ENCODE measurements around the gene GMDS. TPM values are rescaled to one million over a fixed set of nuclear protein-coding genes. Genes with fewer than 3 reads are reported as not detected.

GMDS gene
- total RNA-seq, 1 donor from 2014 or later, result 18.1 TPM

- DNase-seq (ENCODE audit: low read depth, low spot score), result no peak
Measured at GRCh38 chr6:1619098-1619672, 626.2 kb downstream of the GMDS start.

GRCh38 chr6:1618311-1619097 lies 626.9 kb downstream of the GMDS start:
- no peak for DNase-seq (ENCODE audit: low read depth, low spot score)

GRCh38 chr6:1617466-1618310 lies 627.7 kb downstream of the GMDS start:
- DNase-seq (ENCODE audit: low read depth, low spot score), result no peak

DNA sequence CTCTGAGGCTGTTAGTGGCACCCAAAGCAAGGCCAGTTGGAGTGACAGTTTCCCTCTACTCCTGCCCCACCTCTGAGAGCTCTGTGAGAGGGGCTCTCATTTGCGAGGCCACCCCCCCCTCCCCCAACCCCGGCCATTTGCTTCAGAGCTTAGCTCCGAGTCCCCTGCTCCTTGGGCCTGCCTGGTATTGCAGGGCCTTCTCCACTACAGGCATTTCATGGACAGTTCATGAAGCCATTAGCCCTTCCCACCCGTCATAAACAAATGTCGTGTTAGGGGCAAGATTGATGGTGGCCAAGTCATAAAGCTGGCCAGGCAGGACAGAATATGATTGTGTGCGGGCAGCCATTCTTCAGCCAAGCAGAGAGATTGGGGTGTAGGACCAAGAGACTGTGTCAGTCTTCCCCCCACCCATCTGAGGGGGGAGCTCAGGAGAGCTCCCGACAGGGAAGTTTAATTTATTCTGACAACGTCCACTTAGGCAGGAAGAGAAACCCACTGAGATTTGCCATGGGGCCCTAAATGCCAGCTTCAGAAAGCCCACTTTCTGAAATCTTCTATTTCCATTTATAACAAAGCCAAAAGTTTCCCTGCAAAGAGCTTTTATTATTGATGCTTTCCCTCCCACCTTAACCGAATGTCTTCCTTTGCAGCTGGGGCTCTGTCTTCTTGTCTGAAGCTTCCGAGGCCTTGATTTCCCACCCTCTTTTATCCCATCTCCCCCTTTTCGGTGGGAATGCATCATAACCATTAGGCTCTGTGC lies 628.5 kb downstream of the GMDS start:
- no peak for DNase-seq (ENCODE audit: low read depth, low spot score)

DNA sequence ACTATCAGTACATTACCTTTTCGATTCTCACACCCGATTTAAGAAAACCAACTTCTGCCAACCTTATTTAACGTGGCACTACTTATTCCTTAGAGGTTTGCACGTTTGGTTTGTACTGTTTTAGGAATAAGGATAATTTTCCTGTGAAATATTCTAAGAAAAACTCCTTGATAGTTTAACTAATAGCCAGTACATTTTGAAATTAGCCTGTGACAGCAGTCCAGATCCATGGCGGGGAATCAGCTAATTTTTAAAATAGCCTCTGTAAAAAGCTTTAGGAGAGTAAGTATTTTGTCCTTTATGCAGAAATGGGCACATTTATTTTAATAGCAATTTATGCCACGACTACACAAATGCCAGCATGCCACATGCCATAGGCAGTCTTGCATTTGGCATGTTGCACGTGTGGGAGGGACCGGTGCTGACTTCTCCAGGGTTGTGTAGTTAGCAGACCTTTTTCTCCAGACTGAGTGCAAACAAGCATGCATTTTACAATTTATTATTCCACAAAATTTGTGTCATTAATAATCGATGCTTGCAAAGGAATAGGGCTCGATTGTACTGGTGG lies 629.5 kb downstream of the GMDS start:
- DNase-seq (ENCODE audit: low read depth, low spot score), result no peak

GRCh38 chr6:1615151-1615852 lies 630.1 kb downstream of the GMDS start:
- DNase-seq (ENCODE audit: low read depth, low spot score), result no peak

GRCh38 chr6:1614448-1615150 lies 630.8 kb downstream of the GMDS start:
- no peak for DNase-seq (ENCODE audit: low read depth, low spot score)

GRCh38 chr6:1613688-1614447 lies 631.5 kb downstream of the GMDS start:
- no peak for DNase-seq (ENCODE audit: low read depth, low spot score)

GRCh38 chr6:1613346-1613687 lies 632.1 kb downstream of the GMDS start:
- DNase-seq (ENCODE audit: low read depth, low spot score), result no peak

DNA sequence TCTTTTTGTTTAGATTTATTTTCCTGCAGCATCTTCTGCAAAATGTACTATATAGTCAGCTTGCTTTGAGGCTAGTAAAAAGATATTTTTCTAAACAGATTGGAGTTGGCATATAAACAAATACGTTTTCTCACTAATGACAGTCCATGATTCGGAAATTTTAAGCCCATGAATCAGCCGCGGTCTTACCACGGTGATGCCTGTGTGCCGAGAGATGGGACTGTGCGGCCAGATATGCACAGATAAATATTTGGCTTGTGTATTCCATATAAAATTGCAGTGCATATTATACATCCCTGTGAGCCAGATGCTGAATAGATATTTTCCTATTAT lies 632.5 kb downstream of the GMDS start:
- DNase-seq (ENCODE audit: low read depth, low spot score), result no peak

GRCh38 chr6:1612299-1612973 lies 633.0 kb downstream of the GMDS start:
- DNase-seq (ENCODE audit: low read depth, low spot score), result no peak

DNA sequence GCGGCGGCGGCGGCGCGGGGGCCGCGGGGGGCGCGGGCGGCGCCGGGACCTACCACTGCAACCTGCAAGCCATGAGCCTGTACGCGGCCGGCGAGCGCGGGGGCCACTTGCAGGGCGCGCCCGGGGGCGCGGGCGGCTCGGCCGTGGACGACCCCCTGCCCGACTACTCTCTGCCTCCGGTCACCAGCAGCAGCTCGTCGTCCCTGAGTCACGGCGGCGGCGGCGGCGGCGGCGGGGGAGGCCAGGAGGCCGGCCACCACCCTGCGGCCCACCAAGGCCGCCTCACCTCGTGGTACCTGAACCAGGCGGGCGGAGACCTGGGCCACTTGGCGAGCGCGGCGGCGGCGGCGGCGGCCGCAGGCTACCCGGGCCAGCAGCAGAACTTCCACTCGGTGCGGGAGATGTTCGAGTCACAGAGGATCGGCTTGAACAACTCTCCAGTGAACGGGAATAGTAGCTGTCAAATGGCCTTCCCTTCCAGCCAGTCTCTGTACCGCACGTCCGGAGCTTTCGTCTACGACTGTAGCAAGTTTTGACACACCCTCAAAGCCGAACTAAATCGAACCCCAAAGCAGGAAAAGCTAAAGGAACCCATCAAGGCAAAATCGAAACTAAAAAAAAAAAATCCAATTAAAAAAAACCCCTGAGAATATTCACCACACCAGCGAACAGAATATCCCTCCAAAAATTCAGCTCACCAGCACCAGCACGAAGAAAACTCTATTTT lies 633.7 kb downstream of the GMDS start:
- no peak for DNase-seq (ENCODE audit: low read depth, low spot score)

DNA sequence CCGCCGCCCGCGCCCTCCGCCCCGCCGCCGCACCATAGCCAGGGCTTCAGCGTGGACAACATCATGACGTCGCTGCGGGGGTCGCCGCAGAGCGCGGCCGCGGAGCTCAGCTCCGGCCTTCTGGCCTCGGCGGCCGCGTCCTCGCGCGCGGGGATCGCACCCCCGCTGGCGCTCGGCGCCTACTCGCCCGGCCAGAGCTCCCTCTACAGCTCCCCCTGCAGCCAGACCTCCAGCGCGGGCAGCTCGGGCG lies 634.2 kb downstream of the GMDS start:
- DNase-seq (ENCODE audit: low read depth, low spot score), result no peak

DNA sequence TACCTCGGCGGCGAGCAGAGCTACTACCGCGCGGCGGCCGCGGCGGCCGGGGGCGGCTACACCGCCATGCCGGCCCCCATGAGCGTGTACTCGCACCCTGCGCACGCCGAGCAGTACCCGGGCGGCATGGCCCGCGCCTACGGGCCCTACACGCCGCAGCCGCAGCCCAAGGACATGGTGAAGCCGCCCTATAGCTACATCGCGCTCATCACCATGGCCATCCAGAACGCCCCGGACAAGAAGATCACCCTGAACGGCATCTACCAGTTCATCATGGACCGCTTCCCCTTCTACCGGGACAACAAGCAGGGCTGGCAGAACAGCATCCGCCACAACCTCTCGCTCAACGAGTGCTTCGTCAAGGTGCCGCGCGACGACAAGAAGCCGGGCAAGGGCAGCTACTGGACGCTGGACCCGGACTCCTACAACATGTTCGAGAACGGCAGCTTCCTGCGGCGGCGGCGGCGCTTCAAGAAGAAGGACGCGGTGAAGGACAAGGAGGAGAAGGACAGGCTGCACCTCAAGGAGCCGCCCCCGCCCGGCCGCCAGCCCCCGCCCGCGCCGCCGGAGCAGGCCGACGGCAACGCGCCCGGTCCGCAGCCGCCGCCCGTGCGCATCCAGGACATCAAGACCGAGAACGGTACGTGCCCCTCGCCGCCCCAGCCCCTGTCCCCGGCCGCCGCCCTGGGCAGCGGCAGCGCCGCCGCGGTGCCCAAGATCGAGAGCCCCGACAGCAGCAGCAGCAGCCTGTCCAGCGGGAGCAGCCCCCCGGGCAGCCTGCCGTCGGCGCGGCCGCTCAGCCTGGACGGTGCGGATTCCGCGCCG lies 634.7 kb downstream of the GMDS start:
- DNase-seq (ENCODE audit: low read depth, low spot score), result no peak

DNA sequence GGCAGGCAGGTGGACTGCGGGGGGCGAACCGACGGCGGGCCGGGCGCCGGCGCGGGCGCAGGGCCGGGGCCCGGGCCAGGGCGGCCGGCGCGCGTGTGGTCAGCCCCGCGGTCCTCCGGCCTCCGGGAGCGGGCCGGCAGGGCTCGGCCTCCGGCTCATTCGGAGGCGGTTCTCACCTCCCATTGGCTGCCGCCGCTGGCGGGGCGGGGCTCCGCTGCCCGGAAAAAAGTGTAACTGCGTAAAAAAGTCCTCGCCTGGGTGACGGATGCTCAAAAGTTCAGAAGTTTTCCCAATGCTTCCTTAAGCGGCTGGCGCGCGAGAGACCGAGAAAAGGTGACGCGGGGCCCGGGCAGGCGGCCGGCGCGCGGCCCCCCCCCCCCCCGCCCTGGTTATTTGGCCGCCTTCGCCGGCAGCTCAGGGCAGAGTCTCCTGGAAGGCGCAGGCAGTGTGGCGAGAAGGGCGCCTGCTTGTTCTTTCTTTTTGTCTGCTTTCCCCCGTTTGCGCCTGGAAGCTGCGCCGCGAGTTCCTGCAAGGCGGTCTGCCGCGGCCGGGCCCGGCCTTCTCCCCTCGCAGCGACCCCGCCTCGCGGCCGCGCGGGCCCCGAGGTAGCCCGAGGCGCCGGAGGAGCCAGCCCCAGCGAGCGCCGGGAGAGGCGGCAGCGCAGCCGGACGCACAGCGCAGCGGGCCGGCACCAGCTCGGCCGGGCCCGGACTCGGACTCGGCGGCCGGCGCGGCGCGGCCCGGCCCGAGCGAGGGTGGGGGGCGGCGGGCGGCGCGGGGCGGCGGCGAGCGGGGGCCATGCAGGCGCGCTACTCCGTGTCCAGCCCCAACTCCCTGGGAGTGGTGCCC lies 635.5 kb downstream of the GMDS start, which contains the start of gene FOXC1:
FOXC1 (plus strand) TSS at position 268 of the 849 bp plus-strand sequence; CDS start at position 799, 531 bp downstream.
- DNase-seq (ENCODE audit: low read depth, low spot score), result peak; percentile 83

DNA sequence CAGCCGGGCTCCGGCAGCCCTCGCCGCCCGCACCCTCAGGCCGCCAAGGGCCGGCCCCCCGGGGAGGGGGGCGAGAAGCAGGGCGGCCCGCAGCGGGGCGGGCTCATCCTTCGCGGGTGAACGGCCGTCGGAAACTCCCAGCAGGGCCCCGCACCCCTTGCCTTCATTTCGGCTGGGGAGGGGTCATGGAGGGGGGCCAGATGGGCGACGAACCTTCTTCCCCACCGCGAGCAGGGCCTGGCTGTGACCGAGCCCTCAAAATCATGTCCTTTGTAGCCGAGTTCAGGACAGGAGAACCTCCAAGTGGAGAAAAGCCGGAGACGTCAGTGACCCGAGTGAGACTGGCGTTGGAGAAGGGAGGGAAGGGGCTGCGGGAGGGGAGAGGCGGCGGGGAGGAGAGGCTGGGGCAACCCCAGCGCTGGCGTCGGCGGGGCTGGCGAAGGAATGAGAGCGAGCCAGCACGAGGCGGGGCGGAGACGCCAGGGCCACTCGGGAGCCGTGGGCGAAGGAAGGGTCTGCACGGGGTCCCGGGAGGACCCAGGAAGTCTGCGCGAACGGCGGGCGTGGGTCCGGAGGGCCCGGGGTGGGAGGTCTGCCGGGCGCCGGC lies 636.3 kb downstream of the GMDS start:
- no peak for DNase-seq (ENCODE audit: low read depth, low spot score)
